ENCODE data around the gene ERGIC1. TPM values are rescaled to one million over a fixed set of nuclear protein-coding genes. Genes with fewer than 3 reads are reported as not detected.
A peak's percentile ranks its signal among the peaks of the same experiment; 100 is the strongest.

Gene ERGIC1
- total and polyA plus RNA-seq, 2 of the 13 experiments (the other 11 are each of a cell fraction or from before 2014, with no cell fraction given), result 78.5 to 184 TPM

GRCh38 chr5:172902497-172903472, 68.7 kb downstream of the ERGIC1 start (continued):
- TF ChIP-seq ZHX1 (CRISPR knock-in tag; IDR thresholded peaks at IDR 0.05; ENCODE audit: low read depth), result 0 out of 2 replicates have a peak, but pooled peaks have one; percentile 42
- no peak for TF ChIP-seq SCMH1 (CRISPR knock-in tag; IDR thresholded peaks at IDR 0.05; ENCODE audit: borderline replicate concordance)
- TF ChIP-seq ZNF609 (CRISPR knock-in tag; IDR thresholded peaks at IDR 0.05; ENCODE audit: borderline replicate concordance), result peak; percentile 69
- TF ChIP-seq NR2C2 (CRISPR knock-in tag; IDR thresholded peaks at IDR 0.05; ENCODE audit: borderline replicate concordance), result no peak
- TF ChIP-seq ZNF550 (CRISPR knock-in tag; IDR thresholded peaks at IDR 0.05; ENCODE audit: borderline replicate concordance), result no peak
- peak; percentile 41; the same call in 1 of the 2 replicates for TF ChIP-seq MEF2D (CRISPR knock-in tag; IDR thresholded peaks at IDR 0.05)
- TF ChIP-seq BCL3 (CRISPR knock-in tag; IDR thresholded peaks at IDR 0.05), result no peak
- peak; percentile 41; the same call in 1 of the 2 replicates for TF ChIP-seq KDM2A (CRISPR knock-in tag; IDR thresholded peaks at IDR 0.05; ENCODE audit: borderline replicate concordance, low read depth)
- TF ChIP-seq ZNF687 (CRISPR knock-in tag; IDR thresholded peaks at IDR 0.05), result peak; percentile 89
- TF ChIP-seq ZNF777 (CRISPR knock-in tag; IDR thresholded peaks at IDR 0.05), result no peak
- peak; percentile 69; the same call in 1 of the 2 replicates for TF ChIP-seq ISL2 (CRISPR knock-in tag; IDR thresholded peaks at IDR 0.05)
- peak; percentile 69; the same call in 1 of the 2 replicates for TF ChIP-seq SMC3 (IDR thresholded peaks at IDR 0.05; ENCODE audit: low read length)
- no peak for TF ChIP-seq RORA (CRISPR knock-in tag; IDR thresholded peaks at IDR 0.05)
- TF ChIP-seq HHEX (CRISPR knock-in tag; IDR thresholded peaks at IDR 0.05), result no peak
